GM21786 (cell line): ENCODE results near the gene PRR16.

Experiments used
- ATAC-seq: cut with Tn5 transposase; IDR thresholded peaks from one replicate; pipeline ENCODE4 v1.9.1; 2021; ENCODE audit not compliant: unreplicated experiment

Gene PRR16

GRCh38 chr5:120463006-120463680, 957 bp upstream of the PRR16 start:
- ATAC-seq = no peak

- ATAC-seq = no peak
These were observed 731 bp downstream of the PRR16 start for GRCh38 chr5:120464627-120465435.

GRCh38 chr5:120465436-120465961, 1.4 kb downstream of the PRR16 start:
- no peak for ATAC-seq

- no peak for ATAC-seq
These were observed 2.4 kb downstream of the PRR16 start for GRCh38 chr5:120466341-120467006.

GRCh38 chr5:120471971-120472370, 7.9 kb downstream of the PRR16 start:
- no peak for ATAC-seq

GRCh38 chr5:120472911-120473310, 8.8 kb downstream of the PRR16 start:
- ATAC-seq = no peak

GRCh38 chr5:120473332-120473731, 9.2 kb downstream of the PRR16 start:
- no peak for ATAC-seq

GRCh38 chr5:120476063-120476462, 12.0 kb downstream of the PRR16 start:
- ATAC-seq = no peak

- ATAC-seq = no peak
These were observed 15.0 kb downstream of the PRR16 start for GRCh38 chr5:120479066-120479465.

- ATAC-seq = no peak
These were observed 35.9 kb downstream of the PRR16 start for GRCh38 chr5:120499876-120500563.

GRCh38 chr5:120502531-120502930, 38.4 kb downstream of the PRR16 start:
- ATAC-seq = no peak

- no peak for ATAC-seq
These were observed 39.2 kb downstream of the PRR16 start for GRCh38 chr5:120503341-120503740.

- ATAC-seq = no peak
These were observed 40.0 kb downstream of the PRR16 start for GRCh38 chr5:120504057-120504456.

GRCh38 chr5:120507197-120507596, 43.1 kb downstream of the PRR16 start:
- no peak for ATAC-seq

- ATAC-seq = no peak
These were observed 43.8 kb downstream of the PRR16 start for GRCh38 chr5:120507800-120508463.

- no peak for ATAC-seq
These were observed 45.0 kb downstream of the PRR16 start for GRCh38 chr5:120509053-120509452.

GRCh38 chr5:120510098-120510637, 46.1 kb downstream of the PRR16 start:
- ATAC-seq = no peak

GRCh38 chr5:120510994-120511686, 47.0 kb downstream of the PRR16 start:
- ATAC-seq = no peak

- no peak for ATAC-seq
These were observed 48.0 kb downstream of the PRR16 start for GRCh38 chr5:120512068-120512467.
